ENCODE data around the gene POLK.

GRCh38 chr5:75610201-75610600 lies 98.5 kb downstream of the POLK start:
- TF ChIP-seq CTCF (conservative IDR thresholded peaks at IDR 0.05; ENCODE audit: low read depth, low read length), result no peak
- no peak for TF ChIP-seq POLR2A (IDR thresholded peaks at IDR 0.05; ENCODE audit: low read depth, low read length)
- TF ChIP-seq CEBPB (IDR thresholded peaks at IDR 0.05; ENCODE audit: low read depth, low read length), result no peak
- TF ChIP-seq MAZ (IDR thresholded peaks at IDR 0.05; ENCODE audit: borderline replicate concordance, low read depth, low read length), result no peak
- TF ChIP-seq RCOR1 (IDR thresholded peaks at IDR 0.05; ENCODE audit: insufficient replicate concordance, low read length), result no peak
